GM10847 (cell line): ENCODE results near the gene PEX26.

ENCODE experiments used
- POLR2A ChIP-seq: IDR thresholded peaks from 2 replicates; pipeline ENCODE4 v1.6.1; 2011; ENCODE audit not compliant: insufficient read length; ENCODE audit errors: extremely low read depth

PEX26 gene

DNA sequence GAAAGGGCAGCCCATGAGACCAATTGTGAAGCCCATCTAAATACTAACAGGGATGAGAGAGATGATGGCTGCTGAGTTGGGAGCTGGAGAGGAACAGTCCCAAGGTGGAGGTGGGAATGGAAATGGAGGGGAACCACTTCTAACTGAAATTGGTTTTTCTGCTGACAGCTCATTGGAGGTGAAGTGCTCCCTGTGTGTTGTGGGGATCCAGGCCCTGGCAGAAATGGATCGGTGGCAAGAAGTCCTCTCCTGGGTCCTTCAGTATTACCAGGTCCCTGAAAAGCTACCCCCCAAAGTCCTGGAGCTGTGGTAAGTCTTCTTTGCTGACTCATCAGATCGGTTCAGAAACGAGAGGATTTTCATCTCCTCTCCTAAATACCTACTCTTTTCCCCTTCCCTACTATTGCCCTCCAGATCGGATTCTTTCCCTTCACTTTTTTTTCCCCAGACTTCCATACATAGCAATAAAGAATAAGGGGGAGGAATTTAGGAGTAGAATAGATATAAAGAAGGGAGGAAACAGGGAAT is 2.0 kb downstream of the PEX26 start:
- TF ChIP-seq POLR2A: no peak

DNA sequence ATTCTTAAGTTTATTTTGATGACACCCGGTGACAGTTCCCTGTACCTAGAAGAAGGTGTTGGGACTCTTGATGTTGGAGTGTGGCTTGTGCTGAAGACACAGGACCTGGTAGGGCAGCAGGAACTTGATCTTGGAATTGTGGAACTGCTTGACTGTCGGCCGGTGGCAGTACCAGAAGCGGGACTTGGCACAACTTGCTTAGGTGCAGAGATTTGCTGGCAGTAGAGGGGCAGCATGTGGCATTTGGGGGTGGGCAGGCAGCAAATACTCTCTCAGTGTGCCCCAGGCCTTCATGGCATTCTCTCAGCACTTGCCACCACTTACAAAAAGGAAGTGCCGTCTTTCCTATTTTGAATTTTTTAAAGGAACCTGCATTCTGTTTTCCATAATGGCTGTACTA is 3.6 kb downstream of the PEX26 start:
- TF ChIP-seq POLR2A: no peak

GRCh38 chr22:18082467-18082866 is 4.7 kb downstream of the PEX26 start:
- TF ChIP-seq POLR2A: no peak

- TF ChIP-seq POLR2A: no peak
Measured at GRCh38 chr22:18083406-18083805, 5.6 kb downstream of the PEX26 start.

DNA sequence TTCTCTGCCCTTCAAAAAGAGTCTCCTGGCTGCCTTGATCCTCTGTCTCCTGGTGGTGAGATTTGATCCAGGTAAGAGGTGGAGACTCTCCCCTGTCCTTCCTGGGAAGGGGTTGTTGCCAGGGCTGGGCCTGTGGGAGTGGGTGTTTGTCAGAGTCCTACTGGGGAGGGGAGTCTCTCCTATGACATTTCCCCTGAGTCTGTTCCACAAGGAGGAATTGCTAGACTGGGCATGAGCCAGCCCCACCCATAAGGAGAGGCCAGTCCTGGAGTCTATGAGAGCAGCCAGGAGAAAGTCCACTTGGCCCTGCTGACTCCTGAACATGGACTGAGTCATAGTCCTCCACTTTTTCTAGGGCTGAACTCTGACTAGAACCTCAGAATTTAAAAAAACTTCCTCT is 7.4 kb downstream of the PEX26 start:
- no peak for TF ChIP-seq POLR2A

DNA sequence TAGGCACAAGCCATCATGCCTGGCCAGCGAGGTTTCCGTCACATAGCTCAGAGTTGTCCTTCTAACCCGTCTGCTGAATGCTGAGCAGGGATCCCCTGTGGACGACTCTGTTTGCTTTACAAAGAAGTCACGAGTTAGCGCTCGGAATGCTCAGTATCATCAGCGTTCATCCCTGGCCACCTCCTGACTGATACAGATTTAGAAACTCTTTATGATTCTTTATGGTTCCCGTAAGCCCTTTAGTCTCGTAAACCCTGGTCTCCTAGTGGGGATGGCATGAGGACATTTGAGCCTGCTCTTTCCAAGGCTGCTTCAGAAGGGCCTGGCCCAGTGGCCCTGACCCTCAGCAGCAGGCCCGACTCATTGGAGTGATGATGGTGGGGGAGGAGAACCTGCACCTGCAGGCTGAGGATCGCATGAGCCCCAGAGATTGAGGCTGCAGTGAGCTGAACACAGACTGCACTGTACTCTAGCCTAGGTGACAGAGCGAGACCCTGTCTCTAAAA is 9.6 kb downstream of the PEX26 start:
- no peak for TF ChIP-seq POLR2A

DNA sequence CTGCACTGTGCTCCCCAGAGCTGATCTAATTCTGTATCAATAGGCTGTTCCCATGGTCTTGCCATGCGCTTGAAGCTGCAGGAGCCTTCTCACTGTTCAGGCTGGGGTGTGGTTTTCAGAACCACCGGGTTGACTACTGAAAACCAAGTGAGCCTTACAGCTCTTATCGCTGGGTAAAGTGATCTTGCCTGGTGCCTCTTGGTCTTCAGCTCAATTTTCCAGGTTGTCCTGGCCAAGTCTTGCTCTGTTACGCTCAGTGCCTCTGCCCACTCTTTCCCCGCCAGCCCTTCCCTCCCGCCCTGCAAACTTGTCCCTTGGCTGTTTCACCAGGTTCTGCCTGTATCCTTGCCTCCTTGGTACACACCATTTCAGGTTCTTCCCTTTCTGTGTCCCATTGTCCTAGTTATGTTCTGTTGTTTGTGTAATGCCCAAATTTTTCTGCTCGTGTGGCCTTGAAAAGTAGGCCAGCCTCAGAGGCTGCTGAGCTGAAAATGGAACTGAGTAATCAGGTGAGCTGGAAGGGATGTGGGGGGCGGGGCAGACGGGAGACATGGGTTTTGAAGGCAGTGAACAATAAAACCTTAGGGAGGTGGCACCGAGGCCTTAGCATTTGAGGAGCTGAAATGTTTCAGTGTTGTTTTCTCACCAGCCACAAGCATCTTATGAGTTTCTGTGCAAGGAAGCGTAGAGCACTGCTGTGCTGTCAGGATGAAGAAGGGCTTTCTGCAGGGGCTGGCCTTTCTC is 11.2 kb downstream of the PEX26 start:
- no peak for TF ChIP-seq POLR2A

DNA sequence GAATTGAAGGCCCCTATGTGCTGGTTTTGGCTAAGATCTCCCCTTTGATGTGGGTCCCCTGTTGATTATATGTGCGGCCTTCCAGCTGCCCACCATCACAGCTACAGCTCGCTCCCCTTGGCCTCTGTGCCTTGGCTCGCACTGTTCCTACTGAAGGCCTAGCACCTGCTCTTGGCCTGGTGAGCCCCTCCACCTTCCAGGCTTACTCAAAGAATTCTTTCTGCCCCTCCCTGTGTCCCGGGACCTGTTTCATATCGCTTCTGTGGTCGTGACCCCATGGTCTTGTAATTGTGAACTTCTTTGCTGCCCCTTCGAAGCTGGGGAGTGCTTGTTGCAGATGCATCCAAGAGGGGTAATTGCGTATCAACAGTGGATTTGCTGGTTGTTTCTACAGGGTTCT is 12.5 kb downstream of the PEX26 start:
- TF ChIP-seq POLR2A: no peak

GRCh38 chr22:18091478-18091877 is 13.7 kb downstream of the PEX26 start:
- no peak for TF ChIP-seq POLR2A

- no peak for TF ChIP-seq POLR2A
Measured at GRCh38 chr22:18091916-18092526, 14.2 kb downstream of the PEX26 start.

GRCh38 chr22:18093661-18094060 is 15.9 kb downstream of the PEX26 start:
- no peak for TF ChIP-seq POLR2A

DNA sequence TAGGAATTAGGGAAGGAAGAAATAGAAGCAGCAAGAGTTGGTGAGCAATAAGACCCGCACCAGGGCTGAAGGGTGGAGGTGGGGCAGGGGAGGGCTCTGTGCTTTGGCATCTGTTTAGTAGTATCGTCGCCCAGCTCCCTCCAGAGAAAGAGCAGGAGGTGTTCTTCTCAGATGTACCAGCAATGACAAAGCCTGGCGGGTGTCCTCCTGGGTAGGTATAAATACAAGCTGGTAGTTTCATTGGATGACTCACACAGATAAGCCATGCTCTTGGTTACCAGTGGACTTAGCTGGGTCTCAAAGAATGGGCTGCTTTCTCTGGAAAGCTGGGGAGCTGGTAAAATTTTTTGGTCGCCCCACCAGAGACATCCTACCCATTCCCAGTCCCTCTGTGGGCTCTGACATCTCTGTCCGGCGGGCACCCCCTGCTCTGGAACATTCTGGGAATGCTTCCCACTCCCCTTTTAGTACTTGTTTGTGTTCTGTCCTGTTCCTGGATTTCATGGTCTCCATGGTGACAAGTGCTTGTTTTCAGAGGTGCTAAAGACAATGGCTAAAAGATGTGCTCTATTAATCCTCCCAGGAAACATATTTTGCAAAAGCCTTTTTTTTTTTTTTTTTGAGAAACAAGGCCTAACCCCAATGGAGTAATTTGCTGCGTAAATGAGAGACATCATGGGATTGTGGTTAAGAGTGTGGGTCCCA is 17.5 kb downstream of the PEX26 start:
- no peak for TF ChIP-seq POLR2A

DNA sequence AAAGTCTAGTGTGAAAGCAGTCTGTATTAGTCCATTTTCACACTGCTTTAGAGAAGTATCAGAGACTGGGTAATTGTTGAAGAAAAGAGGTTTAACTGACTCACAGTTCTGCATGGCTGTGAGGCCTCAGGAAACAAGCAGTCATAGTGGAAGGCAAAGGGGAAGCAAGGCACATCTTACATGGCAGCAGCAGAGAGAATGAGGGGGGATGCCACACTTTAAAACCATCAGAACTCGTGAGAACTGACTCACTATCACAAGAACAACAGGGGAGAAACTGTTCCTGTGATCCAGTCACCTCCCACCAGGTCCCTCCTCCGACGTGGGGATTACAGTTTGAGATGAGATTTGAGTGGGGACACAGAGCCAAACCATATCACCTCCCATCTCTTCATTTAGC is 19.0 kb downstream of the PEX26 start:
- TF ChIP-seq POLR2A: no peak

- no peak for TF ChIP-seq POLR2A
Measured at GRCh38 chr22:18100781-18101180, 23.0 kb downstream of the PEX26 start.

GRCh38 chr22:18101536-18101935 is 23.7 kb downstream of the PEX26 start:
- TF ChIP-seq POLR2A: no peak
